ENCODE results near the gene ZNF207.
"Not testable (repeated sequence)": the region's sequence is repeated elsewhere in the genome, so short reads cannot be mapped to it uniquely, and the experiment has no call there.

Gene ZNF207

GRCh38 chr17:32388613-32389459 is 38.9 kb downstream of the ZNF207 start:
- DNase-seq = no peak

GRCh38 chr17:32393904-32394303 is 43.9 kb downstream of the ZNF207 start:
- DNase-seq = no peak

DNA sequence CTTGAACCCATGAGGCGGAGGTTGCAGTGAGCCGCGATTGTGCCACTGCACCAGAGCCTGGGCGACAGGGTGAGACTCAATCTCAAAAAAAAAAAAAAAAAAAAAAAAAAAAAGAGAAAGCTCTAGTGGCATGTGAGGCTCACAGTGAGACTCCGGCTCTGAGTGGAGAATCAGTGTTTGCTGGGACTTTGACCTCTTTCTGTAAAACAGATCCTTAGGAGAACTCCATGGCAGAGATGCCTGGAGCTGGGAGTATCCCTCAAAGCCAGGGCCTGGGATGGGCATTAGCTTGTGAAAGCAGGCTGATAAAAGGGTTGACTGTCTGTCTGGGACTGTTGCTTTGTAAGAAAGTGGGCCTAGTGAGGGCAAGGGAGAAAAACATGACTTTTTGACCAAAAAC is 46.4 kb downstream of the ZNF207 start:
- no peak for DNase-seq

DNA sequence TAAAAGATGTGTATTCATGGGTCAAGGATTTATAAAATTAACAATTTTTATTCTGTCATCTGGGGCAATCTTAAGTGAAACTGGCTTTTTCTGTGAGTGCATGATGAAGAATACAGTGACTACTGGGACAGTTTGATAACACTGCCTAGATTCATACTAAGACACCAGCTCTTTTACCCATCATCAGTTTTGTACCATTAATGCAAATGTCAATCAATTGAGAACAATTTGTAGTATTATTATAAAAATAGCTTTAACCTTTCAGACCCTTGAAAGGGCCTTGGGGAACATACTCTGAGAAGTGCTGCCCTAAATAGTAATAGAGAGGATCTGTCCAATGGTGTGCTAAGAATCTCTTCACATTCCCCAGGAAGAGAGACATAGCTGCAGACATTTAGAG is 49.0 kb downstream of the ZNF207 start:
- no peak for DNase-seq

GRCh38 chr17:32410085-32410484 is 60.1 kb downstream of the ZNF207 start:
- not testable (repeated sequence) for DNase-seq

DNA sequence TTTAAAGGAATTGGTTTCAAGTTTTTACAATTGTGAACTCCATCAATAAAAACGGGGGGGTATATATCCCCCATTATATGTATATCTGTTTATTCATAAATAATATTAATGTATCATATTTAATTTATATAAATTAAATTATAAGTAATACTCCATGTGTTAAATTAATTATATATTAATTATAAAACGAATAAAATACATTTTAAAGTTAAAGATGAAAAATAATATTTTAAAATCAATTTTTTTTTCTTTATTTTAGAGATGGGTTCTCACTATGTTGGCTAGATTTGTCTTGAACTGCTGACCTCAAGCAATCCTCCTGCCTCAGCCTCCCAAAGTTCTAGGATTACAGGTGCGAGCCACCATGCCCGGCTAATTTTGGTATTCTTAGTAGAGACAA is 76.9 kb downstream of the ZNF207 start:
- DNase-seq = no peak

DNA sequence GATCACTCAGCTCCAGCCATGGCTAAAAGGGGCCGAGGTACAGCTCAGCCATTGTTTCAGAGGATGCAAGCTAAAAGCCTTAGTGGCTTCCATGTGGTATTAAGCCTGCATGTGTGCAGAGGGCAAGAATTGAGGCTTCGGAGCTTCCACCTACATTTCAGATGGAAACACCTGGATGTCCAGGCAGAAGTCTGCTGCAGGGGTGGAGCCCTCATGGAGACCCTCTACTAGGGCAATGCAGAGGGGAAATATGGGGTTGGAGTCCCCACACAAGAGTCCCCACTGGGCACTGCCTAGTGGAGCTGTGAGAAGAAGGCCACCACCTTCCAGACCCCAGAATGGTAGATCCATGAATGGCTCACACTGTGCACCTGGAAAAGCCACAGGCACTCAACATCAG is 79.6 kb downstream of the ZNF207 start:
- DNase-seq = no peak
